H9 (cell line): Measurements from ENCODE around the gene COL18A1. TPM values are rescaled to one million over a fixed set of nuclear protein-coding genes. Genes with fewer than 3 reads are reported as not detected.

Experiments
- DNase-seq: peaks from one replicate; pipeline ENCODE4 v3.0.0-alpha.2; 2017
- H2AFZ ChIP-seq: one replicate; pipeline ENCODE4 v1.6.1; 2013; ENCODE audit warnings: mild to moderate bottlenecking, low read length, control low read depth, moderate library complexity
- H2AK5ac ChIP-seq: 2 replicates; pipeline ENCODE4 v1.6.1; 2013; ENCODE audit warnings: low read length, control low read depth, mixed read lengths; ENCODE audit not compliant: insufficient read length
- H2BK120ac ChIP-seq: one replicate; pipeline ENCODE4 v1.6.1; 2013; ENCODE audit warnings: low read depth, mild to moderate bottlenecking, low read length, control low read depth, inconsistent platforms; ENCODE audit not compliant: poor library complexity, severe bottlenecking
- H2BK12ac ChIP-seq: 2 replicates; pipeline ENCODE4 v1.6.1; 2013; ENCODE audit warnings: low read length, control low read depth, mixed read lengths, low read depth; ENCODE audit not compliant: insufficient read length
- H2BK15ac ChIP-seq: 2 replicates; pipeline ENCODE4 v1.6.1; 2013; ENCODE audit warnings: low read depth, low read length, control low read depth
- H2BK20ac ChIP-seq: one replicate; pipeline ENCODE4 v1.6.1; 2013; ENCODE audit warnings: low read depth, mild to moderate bottlenecking, low read length, control low read depth, inconsistent platforms; ENCODE audit not compliant: poor library complexity, severe bottlenecking
- H2BK5ac ChIP-seq: 2 replicates; pipeline ENCODE4 v1.6.1; 2013; ENCODE audit warnings: low read length, control low read depth, mixed read lengths; ENCODE audit not compliant: insufficient read length
- H3K14ac ChIP-seq: 2 replicates; pipeline ENCODE4 v1.6.1; 2013; ENCODE audit warnings: low read length, control low read depth; ENCODE audit not compliant: insufficient read depth
- H3K18ac ChIP-seq: 2 replicates; pipeline ENCODE4 v1.6.1; 2013; ENCODE audit warnings: low read depth, mild to moderate bottlenecking, mixed read lengths, low read length, control low read depth; ENCODE audit not compliant: insufficient read length
- H3K23ac ChIP-seq: 2 replicates; pipeline ENCODE4 v1.6.1; 2013; ENCODE audit warnings: low read length, control low read depth, mixed read lengths, low read depth; ENCODE audit not compliant: insufficient read length
- H3K23me2 ChIP-seq: 2 replicates; pipeline ENCODE4 v1.6.1; 2013; ENCODE audit warnings: low read depth, mild to moderate bottlenecking, mixed read lengths, low read length, control low read depth; ENCODE audit not compliant: insufficient read length, poor library complexity, severe bottlenecking
- H3K27ac ChIP-seq: 2 replicates; pipeline ENCODE4 v1.5.1; 2013; ENCODE audit warnings: low read length, control low read depth, mixed read lengths, low read depth; ENCODE audit not compliant: insufficient read length
- H3K27me3 ChIP-seq: 2 replicates; pipeline ENCODE4 v1.6.1; 2013; ENCODE audit warnings: low read length, control low read depth, inconsistent platforms; ENCODE audit not compliant: insufficient read depth
- H3K4ac ChIP-seq: 2 replicates; pipeline ENCODE4 v1.6.1; 2013; ENCODE audit warnings: low read depth, mild to moderate bottlenecking, control low read depth, inconsistent platforms, low read length, moderate library complexity
- H3K4me1 ChIP-seq: 2 replicates; pipeline ENCODE4 v1.6.1; 2013; ENCODE audit warnings: low read length, control low read depth, inconsistent platforms; ENCODE audit not compliant: insufficient read depth
- H3K4me2 ChIP-seq: 2 replicates; pipeline ENCODE4 v1.6.1; 2013; ENCODE audit warnings: low read length, control low read depth, mixed read lengths; ENCODE audit not compliant: insufficient read length, insufficient read depth
- H3K56ac ChIP-seq: 2 replicates; pipeline ENCODE4 v1.6.1; 2013; ENCODE audit warnings: low read depth, mild to moderate bottlenecking, mixed read lengths, low read length, control low read depth; ENCODE audit not compliant: insufficient read length
- H3K79me1 ChIP-seq: 2 replicates; pipeline ENCODE4 v1.6.1; 2013; ENCODE audit warnings: low read depth, mild to moderate bottlenecking, moderate library complexity, low read length, control low read depth, inconsistent platforms; ENCODE audit not compliant: insufficient read depth, poor library complexity, severe bottlenecking
- H3K79me2 ChIP-seq: 2 replicates; pipeline ENCODE4 v1.6.1; 2013; ENCODE audit warnings: low read length, control low read depth, inconsistent platforms; ENCODE audit not compliant: insufficient read depth
- H3K9ac ChIP-seq: 2 replicates; pipeline ENCODE4 v1.6.1; 2013; ENCODE audit warnings: low read length, control low read depth, mixed read lengths; ENCODE audit not compliant: insufficient read length; ENCODE audit errors: extremely low read depth
- H3K9me3 ChIP-seq: one replicate; pipeline ENCODE4 v1.6.1; 2013; ENCODE audit warnings: low read depth, low read length, inconsistent platforms; ENCODE audit not compliant: control insufficient read depth
- H3T11ph ChIP-seq: one replicate; pipeline ENCODE4 v1.6.1; 2013; ENCODE audit warnings: mild to moderate bottlenecking, low read length, control low read depth, inconsistent platforms
- H4K20me1 ChIP-seq: one replicate; pipeline ENCODE4 v1.6.1; 2013; ENCODE audit not compliant: control insufficient read depth, insufficient read length, insufficient read depth
- H4K5ac ChIP-seq: 2 replicates; pipeline ENCODE4 v1.6.1; 2013; ENCODE audit warnings: low read depth, mild to moderate bottlenecking, mixed read lengths, low read length, control low read depth; ENCODE audit not compliant: insufficient read length
- H4K8ac ChIP-seq: replicated peaks from 2 replicates; pipeline ENCODE4 v1.6.1; 2013; ENCODE audit warnings: low read length, control low read depth, mixed read lengths, low read depth; ENCODE audit not compliant: insufficient read length
- H4K91ac ChIP-seq: 2 replicates; pipeline ENCODE4 v1.6.1; 2013; ENCODE audit warnings: low read depth, mild to moderate bottlenecking, moderate library complexity, mixed read lengths, low read length, control low read depth; ENCODE audit not compliant: insufficient read length
- H3K27ac Mint-ChIP-seq, 3 experiments: 2 replicates in 2 of 3; 3 replicates in 1 of 3; pipeline ENCODE4 v1.8.0; 2020 to 2021; ENCODE audit warnings: mixed read lengths in 3 of 3, mild to moderate bottlenecking in 1 of 3, moderate library complexity in 1 of 3
- H3K27me3 Mint-ChIP-seq: 2 replicates; pipeline ENCODE4 v1.8.0; 2021; ENCODE audit warnings: low read depth, mild to moderate bottlenecking, moderate library complexity, mixed read lengths
- H3K36me3 Mint-ChIP-seq, 3 experiments: 2 replicates in 2 of 3; 3 replicates in 1 of 3; pipeline ENCODE4 v1.8.0; 2020 to 2021; ENCODE audit warnings: low read depth in 3 of 3, mixed read lengths in 3 of 3; ENCODE audit not compliant: insufficient read depth in 1 of 3
- H3K4me1 Mint-ChIP-seq, 2 experiments: 2 replicates each; pipeline ENCODE4 v1.8.0; 2020; ENCODE audit warnings: mixed read lengths in 2 of 2
- H3K4me3 Mint-ChIP-seq, 2 experiments: 2 replicates in 1 of 2; 3 replicates in 1 of 2; pipeline ENCODE4 v1.8.0; 2020 to 2021; ENCODE audit warnings: mild to moderate bottlenecking in 2 of 2, mixed read lengths in 2 of 2, moderate library complexity in 1 of 2
- H3K9me3 Mint-ChIP-seq, 2 experiments: 2 replicates in 1 of 2; 3 replicates in 1 of 2; pipeline ENCODE4 v1.8.0; 2020; ENCODE audit warnings: mild to moderate bottlenecking in 2 of 2, mixed read lengths in 2 of 2, moderate library complexity in 1 of 2
- WGBS: extraction: QIAGEN DNeasy Blood & Tissue Kit; methylation state at CpG from one replicate; pipeline ENCODE4 v1.1.7; 2013; ENCODE audit warnings: missing lambda C conversion rate, low lambda C conversion rate, mixed read lengths; ENCODE audit not compliant: insufficient read length; ENCODE audit errors: extremely low coverage; 5-methylcytosine and 5-hydroxymethylcytosine counted together
- total RNA-seq: library from RNA; stranded (reverse); gene quantifications from 2 replicates; pipeline ENCODE4 v1.2.1, GENCODE V29; 2021
- TF ChIP-seq, protein P1 (sequence below): fragments of 200-600 bp; sonication (generic); conservative IDR thresholded peaks from 3 replicates; pipeline ENCODE4 v1.8.0; 2021; ENCODE audit warnings: antibody characterized with exemption, mild to moderate bottlenecking

COL18A1 gene
- total RNA-seq, 1 experiment from 2014 or later: 232 TPM

DNA sequence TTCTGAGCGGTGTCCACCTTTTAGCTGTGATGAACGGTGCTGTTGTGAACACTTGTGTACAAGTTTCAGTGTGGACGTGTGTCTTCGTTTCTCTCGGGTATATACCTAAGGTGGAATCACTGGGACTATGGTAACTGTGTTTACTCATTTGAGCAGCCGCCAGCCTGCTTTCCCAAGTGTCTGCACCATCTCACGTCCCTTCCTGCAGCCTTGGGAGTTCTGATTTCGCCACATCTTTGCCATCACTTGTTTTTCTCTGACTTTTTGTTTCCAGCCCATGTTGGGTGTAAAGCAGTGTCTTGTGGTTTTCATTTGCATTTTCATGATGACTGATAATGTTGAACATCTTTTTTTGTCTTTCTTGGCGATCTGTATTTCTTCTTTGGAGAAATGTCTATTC, 40.4 kb downstream of the COL18A1 start:
- H3K9me3 Mint-ChIP-seq: peaks cover 0 to 5% of the 10 kb centered on the region in 2 experiments; a peak in 2 of 5 replicates
- no peaks in the 10 kb centered on the region for H4K20me1 ChIP-seq
- H3K4me1 Mint-ChIP-seq: peaks cover 6 to 23% of the 10 kb centered on the region in 2 experiments
- H2BK20ac ChIP-seq: no peak overlapping the region
- H3K23ac ChIP-seq: no peak overlapping the region
- no peaks in the 10 kb centered on the region for H3K9me3 ChIP-seq
- H4K5ac ChIP-seq: no peak overlapping the region
- H3K14ac ChIP-seq: no peak overlapping the region
- H2BK12ac ChIP-seq: no peak overlapping the region
- no peak overlapping the region for H3K56ac ChIP-seq
- no peaks in the 10 kb centered on the region for H3K23me2 ChIP-seq
- no peaks in the 10 kb centered on the region for H3K4me1 ChIP-seq
- H2BK15ac ChIP-seq: no peak overlapping the region
- H3K36me3 Mint-ChIP-seq: peaks cover 33 to 48% (median 45%) of the 10 kb centered on the region in 3 experiments
- no peak overlapping the region for H3K18ac ChIP-seq
- TF ChIP-seq, protein P1, sequence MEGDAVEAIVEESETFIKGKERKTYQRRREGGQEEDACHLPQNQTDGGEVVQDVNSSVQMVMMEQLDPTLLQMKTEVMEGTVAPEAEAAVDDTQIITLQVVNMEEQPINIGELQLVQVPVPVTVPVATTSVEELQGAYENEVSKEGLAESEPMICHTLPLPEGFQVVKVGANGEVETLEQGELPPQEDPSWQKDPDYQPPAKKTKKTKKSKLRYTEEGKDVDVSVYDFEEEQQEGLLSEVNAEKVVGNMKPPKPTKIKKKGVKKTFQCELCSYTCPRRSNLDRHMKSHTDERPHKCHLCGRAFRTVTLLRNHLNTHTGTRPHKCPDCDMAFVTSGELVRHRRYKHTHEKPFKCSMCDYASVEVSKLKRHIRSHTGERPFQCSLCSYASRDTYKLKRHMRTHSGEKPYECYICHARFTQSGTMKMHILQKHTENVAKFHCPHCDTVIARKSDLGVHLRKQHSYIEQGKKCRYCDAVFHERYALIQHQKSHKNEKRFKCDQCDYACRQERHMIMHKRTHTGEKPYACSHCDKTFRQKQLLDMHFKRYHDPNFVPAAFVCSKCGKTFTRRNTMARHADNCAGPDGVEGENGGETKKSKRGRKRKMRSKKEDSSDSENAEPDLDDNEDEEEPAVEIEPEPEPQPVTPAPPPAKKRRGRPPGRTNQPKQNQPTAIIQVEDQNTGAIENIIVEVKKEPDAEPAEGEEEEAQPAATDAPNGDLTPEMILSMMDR: no peak
- H3K9ac ChIP-seq: no peak overlapping the region
- no peak overlapping the region for H2BK5ac ChIP-seq
- H3K4ac ChIP-seq: no peak overlapping the region
- no peak overlapping the region for H2AK5ac ChIP-seq
- no peak overlapping the region for H3K4me3 Mint-ChIP-seq
- no CpG with 5 or more reads among the region's 9 CpGs for WGBS
- H3K27ac Mint-ChIP-seq: no peak overlapping the region
- H3K4me2 ChIP-seq: no peak overlapping the region
- no peak overlapping the region for H3T11ph ChIP-seq
- H2BK120ac ChIP-seq: no peak overlapping the region
- no peaks in the 10 kb centered on the region; the same call in 1 of the 2 replicates for H3K27me3 Mint-ChIP-seq
- H2AFZ ChIP-seq: no peak overlapping the region
- H3K27me3 ChIP-seq: no peaks in the 10 kb centered on the region
- no peak overlapping the region for H4K91ac ChIP-seq
- H3K79me2 ChIP-seq: peaks cover 47% of the 10 kb centered on the region
- H4K8ac ChIP-seq: no peak overlapping the region
- DNase-seq: no peak
- H3K79me1 ChIP-seq: peaks cover 18% of the 10 kb centered on the region
- no peak overlapping the region for H3K27ac ChIP-seq
